ENCODE results near the gene IDUA.
A peak's percentile ranks its signal among the peaks of the same experiment; 100 is the strongest.
"Not testable (repeated sequence)": the region's sequence is repeated elsewhere in the genome, so short reads cannot be mapped to it uniquely, and the experiment has no call there.

The IDUA gene

GRCh38 chr4:1044469-1045192 lies 57.8 kb downstream of the IDUA start:
- Histone ChIP-seq H3K9ac (peak overlapping the region in 2 of 11 experiments; percentile 35 to 50; a peak in 3 of 22 replicates), H3K4me2 (peak overlapping the region in 9 of 11 experiments; percentile 51 to 95 (median 74); a peak in 13 of 22 replicates), H3K27me3 (peaks cover 50 to 79% (median 67%) of the 10 kb centered on the region in 11 experiments), H3K9me3 (replicated peaks in 1 of 11) (peaks cover 0 to 6% (median 0%) of the 10 kb centered on the region in 11 experiments; a peak in 5 of 22 replicates), H3K36me3 (no peaks in the 10 kb centered on the region), H4K20me1 (peaks cover 0 to 14% (median 0%) of the 10 kb centered on the region in 11 experiments; a peak in 6 of 22 replicates), H3K27ac (peak overlapping the region in 6 of 11 experiments; percentile 28 to 64 (median 38); a peak in 8 of 22 replicates), H3K4me3 (no peak overlapping the region; a peak in 1 of 20 replicates), H3K4me1 (peaks cover 26 to 72% (median 56%) of the 10 kb centered on the region in 10 experiments)
- TF ChIP-seq Cebpa-rat (IDR thresholded peaks at IDR 0.05), result no peak

- H3K9ac ChIP-seq, result no peak overlapping the region
- H3K27me3 ChIP-seq, result peaks cover 50 to 84% (median 68%) of the 10 kb centered on the region in 11 experiments
- H3K4me1 ChIP-seq, result peaks cover 31 to 77% (median 61%) of the 10 kb centered on the region in 10 experiments
Measured at GRCh38 chr4:1045193-1045594, 58.4 kb downstream of the IDUA start.

GRCh38 chr4:1045595-1046201 lies 58.9 kb downstream of the IDUA start:
- Histone ChIP-seq H4K20me1 (peaks cover 0 to 8% (median 0%) of the 10 kb centered on the region in 11 experiments; a peak in 6 of 22 replicates), H3K4me2 (no peak overlapping the region), H3K36me3 (no peaks in the 10 kb centered on the region), H3K27me3 (peaks cover 48 to 84% (median 69%) of the 10 kb centered on the region in 11 experiments), H3K9me3 (replicated peaks in 1 of 11) (peaks cover 0 to 9% (median 0%) of the 10 kb centered on the region in 11 experiments; a peak in 7 of 22 replicates), H3K4me3 (no peak overlapping the region), H3K4me1 (peaks cover 36 to 81% (median 66%) of the 10 kb centered on the region in 10 experiments), H3K27ac (no peak overlapping the region), H3K9ac (no peak overlapping the region)
- no peak for TF ChIP-seq Cebpa-rat (IDR thresholded peaks at IDR 0.05)

More at GRCh38 chr4:1045193-1045594, 58.4 kb downstream of the IDUA start:
- peaks cover 0 to 10% (median 0%) of the 10 kb centered on the region in 11 experiments; a peak in 6 of 22 replicates for H4K20me1 ChIP-seq
- H3K4me3 ChIP-seq, result no peak overlapping the region
- TF ChIP-seq Cebpa-rat (IDR thresholded peaks at IDR 0.05), result no peak
- no peak overlapping the region for H3K27ac ChIP-seq
- H3K9me3 ChIP-seq (replicated peaks in 1 of 11), result peaks cover 0 to 6% (median 0%) of the 10 kb centered on the region in 11 experiments; a peak in 5 of 22 replicates
- no peaks in the 10 kb centered on the region for H3K36me3 ChIP-seq
- peak overlapping the region in 4 of 11 experiments; percentile 74 to 95 (median 86); a peak in 3 of 22 replicates for H3K4me2 ChIP-seq

- Histone ChIP-seq H3K9me3 (replicated peaks in 1 of 11) (peaks cover 2 to 16% (median 6%) of the 10 kb centered on the region in 11 experiments; a peak in 20 of 22 replicates), H3K4me1 (peaks cover 37 to 81% (median 68%) of the 10 kb centered on the region in 10 experiments), H3K27me3 (peaks cover 43 to 84% (median 69%) of the 10 kb centered on the region in 11 experiments)
- not testable (repeated sequence) for H3K36me3 ChIP-seq, H4K20me1 ChIP-seq, H3K9ac ChIP-seq, H3K4me3 ChIP-seq, H3K4me2 ChIP-seq, H3K27ac ChIP-seq
Measured at GRCh38 chr4:1046581-1047011, 59.8 kb downstream of the IDUA start.

GRCh38 chr4:1047106-1047975 lies 60.5 kb downstream of the IDUA start:
- H3K27me3 ChIP-seq, result peaks cover 46 to 84% (median 70%) of the 10 kb centered on the region in 11 experiments
- no peak for TF ChIP-seq Cebpa-rat (IDR thresholded peaks at IDR 0.05)
- H3K36me3 ChIP-seq, result no peaks in the 10 kb centered on the region; a peak in 1 of 22 replicates
- no peak overlapping the region for H3K4me3 ChIP-seq
- H3K27ac ChIP-seq, result no peak overlapping the region
- H3K4me1 ChIP-seq, result peaks cover 32 to 78% (median 64%) of the 10 kb centered on the region in 10 experiments
- H3K9me3 ChIP-seq (replicated peaks in 1 of 11), result peaks cover 9 to 24% (median 14%) of the 10 kb centered on the region in 11 experiments; a peak in 20 of 22 replicates
- H4K20me1 ChIP-seq, result peaks cover 0 to 10% (median 0%) of the 10 kb centered on the region in 11 experiments; a peak in 4 of 22 replicates
- H3K9ac ChIP-seq, result no peak overlapping the region
- peak overlapping the region; percentile 11 to 92 (median 84); a peak in 20 of 22 replicates for H3K4me2 ChIP-seq

GRCh38 chr4:1047976-1048772 lies 61.3 kb downstream of the IDUA start:
- Histone ChIP-seq H3K27ac (peak overlapping the region in 5 of 11 experiments; percentile 28 to 50 (median 40); a peak in 8 of 22 replicates), H3K4me1 (peaks cover 36 to 84% (median 65%) of the 10 kb centered on the region in 10 experiments)

GRCh38 chr4:1048773-1049590 lies 62.1 kb downstream of the IDUA start:
- H3K27me3 ChIP-seq, result peaks cover 60 to 90% (median 76%) of the 10 kb centered on the region in 11 experiments
- peaks cover 41 to 80% (median 59%) of the 10 kb centered on the region in 10 experiments for H3K4me1 ChIP-seq
- TF ChIP-seq Cebpa-rat (IDR thresholded peaks at IDR 0.05), result peak in 2 of 11 experiments; percentile 7 to 19; a peak in 2 of 22 replicates
- no peak overlapping the region for H3K9ac ChIP-seq
- peak overlapping the region in 6 of 11 experiments; percentile 22 to 50 (median 38); a peak in 8 of 22 replicates for H3K27ac ChIP-seq
- peak overlapping the region in 4 of 10 experiments; percentile 13 to 42 (median 25); a peak in 6 of 20 replicates for H3K4me3 ChIP-seq
- no peaks in the 10 kb centered on the region; a peak in 1 of 22 replicates for H3K36me3 ChIP-seq
- H4K20me1 ChIP-seq, result peaks cover 0 to 24% (median 10%) of the 10 kb centered on the region in 11 experiments; a peak in 12 of 22 replicates
- H3K4me2 ChIP-seq, result peak overlapping the region; percentile 78 to 92 (median 87)
- H3K9me3 ChIP-seq (replicated peaks in 1 of 11), result peaks cover 9 to 28% (median 17%) of the 10 kb centered on the region in 11 experiments; a peak in 20 of 22 replicates

More at GRCh38 chr4:1047976-1048772, 61.3 kb downstream of the IDUA start:
- Histone ChIP-seq H3K4me2 (peak overlapping the region; percentile 78 to 92 (median 87)), H3K27me3 (peaks cover 54 to 90% (median 76%) of the 10 kb centered on the region in 11 experiments), H4K20me1 (peaks cover 0 to 18% (median 5%) of the 10 kb centered on the region in 11 experiments; a peak in 8 of 22 replicates), H3K36me3 (no peaks in the 10 kb centered on the region; a peak in 1 of 22 replicates), H3K9ac (no peak overlapping the region), H3K4me3 (no peak overlapping the region), H3K9me3 (replicated peaks in 1 of 11) (peaks cover 9 to 28% (median 17%) of the 10 kb centered on the region in 11 experiments; a peak in 20 of 22 replicates)
- TF ChIP-seq Cebpa-rat (IDR thresholded peaks at IDR 0.05), result no peak

Data from BLaER1 treated with 17β-estradiol and CSF1 and Interleukin-3, amounts not matched to agents 10 nM and 100 nM (cell line).